CD4-positive, alpha-beta T cell (primary cell): ENCODE results near the gene VEGFD. TPM values are rescaled to one million over a fixed set of nuclear protein-coding genes. Genes with fewer than 3 reads are reported as not detected.

Experiments
- ATAC-seq: fragments of 200-7000 bp; cut with Tn5 transposase; one replicate; pipeline ENCODE4 v1.10.0; 2022; ENCODE audit warnings: mild to moderate bottlenecking; ENCODE audit not compliant: poor library complexity
- CTCF ChIA-PET: fragments of 350-600 bp; sonication (Branson Sonifier 250); formaldehyde crosslinking; loops from one replicate; lab custom pipeline; 2021; ENCODE audit warnings: antibody characterized with exemption, inconsistent platforms; lab: Charles Lee
- POLR2A ChIA-PET: fragments of 350-600 bp; sonication (Branson Sonifier 250); formaldehyde crosslinking; loops from one replicate; lab custom pipeline; 2021; ENCODE audit warnings: antibody characterized with exemption, inconsistent platforms; lab: Charles Lee
- DNase-seq, 14 experiments: peaks; one replicate each; pipeline ENCODE4 v3.0.0-alpha.2; 2013 to 2020; ENCODE audit warnings: mixed read lengths in 2 of 14
- H3K27ac ChIP-seq, 2 donors: one replicate each; pipeline versions ENCODE4 v1.5.1 to v1.7.0; 2013; ENCODE audit warnings: low read length in 2 of 2, low read depth in 1 of 2, mild to moderate bottlenecking in 1 of 2
- H3K27me3 ChIP-seq, 2 experiments: 1 replicate in 1 of 2; 2 replicates in 1 of 2; pipeline versions ENCODE4 v1.6.1 to v1.7.0; 2013; ENCODE audit warnings: low read length in 2 of 2, control low read depth in 1 of 2, mild to moderate bottlenecking in 1 of 2, moderate library complexity in 1 of 2; ENCODE audit not compliant: insufficient read depth in 2 of 2, control insufficient read depth in 1 of 2
- H3K36me3 ChIP-seq: one replicate; pipeline ENCODE4 v1.6.1; 2013; ENCODE audit warnings: low read length, control low read depth; ENCODE audit not compliant: insufficient read depth
- H3K4me1 ChIP-seq: one replicate; pipeline ENCODE4 v1.6.1; 2013; ENCODE audit warnings: low read length, control low read depth; ENCODE audit not compliant: insufficient read depth
- H3K4me3 ChIP-seq: one replicate; pipeline ENCODE4 v1.5.1; 2013; ENCODE audit warnings: mild to moderate bottlenecking, low read length, moderate library complexity
- H3K9me3 ChIP-seq, 2 experiments: 1 replicate in 1 of 2; 2 replicates in 1 of 2; pipeline versions ENCODE4 v1.6.1 to v1.7.0; 2013; ENCODE audit warnings: low read length in 2 of 2, mild to moderate bottlenecking in 2 of 2, control low read depth in 1 of 2, moderate library complexity in 1 of 2; ENCODE audit not compliant: control insufficient read depth in 1 of 2, insufficient read depth in 1 of 2
- H3K27ac Mint-ChIP-seq: one replicate; pipeline ENCODE4 v1.8.0; 2020; ENCODE audit warnings: mixed read lengths
- H3K27me3 Mint-ChIP-seq: one replicate; pipeline ENCODE4 v1.8.0; 2021; ENCODE audit warnings: mixed read lengths
- H3K36me3 Mint-ChIP-seq: one replicate; pipeline ENCODE4 v1.8.0; 2021; ENCODE audit warnings: low read depth, mixed read lengths
- H3K4me1 Mint-ChIP-seq: one replicate; pipeline ENCODE4 v1.8.0; 2021; ENCODE audit warnings: low read depth, mixed read lengths
- H3K4me3 Mint-ChIP-seq: one replicate; pipeline ENCODE4 v1.8.0; 2020; ENCODE audit warnings: mild to moderate bottlenecking, mixed read lengths
- H3K9me3 Mint-ChIP-seq: one replicate; pipeline ENCODE4 v1.8.0; 2020; ENCODE audit warnings: mixed read lengths
- CTCF ChIP-seq: fragments of 200-600 bp; IDR thresholded peaks from one replicate; pipeline ENCODE4 v1.8.0; 2022; ENCODE audit warnings: antibody characterized with exemption, mild to moderate bottlenecking
- intact Hi-C, 2 experiments: fragments of 100-400 bp; cut with DNase I in 1 of 2; cut with micrococcal nuclease in 1 of 2; formaldehyde crosslinking; loops; one replicate each; pipeline versions ENCODE4 v1.15.1 to v1.9.0; 2023 to 2025; cut with DNase I, micrococcal nuclease
- total RNA-seq, 174 experiments: library from RNA in 2 of 174; stranded (reverse) in 2 of 174; gene quantifications; one replicate each; pipeline ENCODE4 v1.2.3 and lab custom pipeline; 2021 to 2026

Gene VEGFD
- total RNA-seq, 2 experiments from 2014 or later: not detected

DNA sequence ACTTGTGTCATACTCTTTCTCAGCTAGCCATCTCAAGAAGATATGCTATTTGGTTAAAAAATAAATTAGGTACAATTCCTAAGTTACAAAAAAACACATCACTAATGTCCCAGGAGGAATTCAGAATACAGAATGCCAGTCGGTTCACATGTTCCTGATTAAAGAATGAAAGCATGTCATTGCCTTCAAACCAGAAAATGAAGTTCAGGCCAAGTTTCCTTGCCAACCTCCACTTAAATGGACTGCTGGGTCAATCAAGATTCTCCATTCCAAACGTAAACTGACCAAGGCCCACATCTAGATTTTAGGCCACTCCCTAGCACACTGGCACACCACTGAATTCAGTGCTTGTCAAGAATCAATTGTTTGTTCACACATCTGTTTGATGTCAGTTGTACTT lies 55.4 kb downstream of the VEGFD start:
- Mint-ChIP-seq H3K4me3 (no peak overlapping the region), H3K27me3 (no peaks in the 10 kb centered on the region), H3K27ac (no peak overlapping the region), H3K9me3 (no peaks in the 10 kb centered on the region), H3K4me1 (peaks cover 12% of the 10 kb centered on the region), H3K36me3 (peaks cover 47% of the 10 kb centered on the region)
- no peaks in the 10 kb centered on the region for H3K27me3 ChIP-seq
- intact Hi-C loops: loop anchor here in 1 of 2 experiments (10.0 kb wide), 1 partner anchor 1574 kb away; no protein-coding TSS in a partner anchor
- DNase-seq (no peak), ATAC-seq (no peak)
- POLR2A ChIA-PET: no interaction called here
- H3K4me3 ChIP-seq: no peak overlapping the region
- no peak overlapping the region for H3K27ac ChIP-seq
- no peaks in the 10 kb centered on the region for H3K4me1 ChIP-seq
- H3K36me3 ChIP-seq: peaks cover 28% of the 10 kb centered on the region
- no peaks in the 10 kb centered on the region for H3K9me3 ChIP-seq
- CTCF ChIA-PET: no interaction called here
- TF ChIP-seq CTCF: no peak

DNA sequence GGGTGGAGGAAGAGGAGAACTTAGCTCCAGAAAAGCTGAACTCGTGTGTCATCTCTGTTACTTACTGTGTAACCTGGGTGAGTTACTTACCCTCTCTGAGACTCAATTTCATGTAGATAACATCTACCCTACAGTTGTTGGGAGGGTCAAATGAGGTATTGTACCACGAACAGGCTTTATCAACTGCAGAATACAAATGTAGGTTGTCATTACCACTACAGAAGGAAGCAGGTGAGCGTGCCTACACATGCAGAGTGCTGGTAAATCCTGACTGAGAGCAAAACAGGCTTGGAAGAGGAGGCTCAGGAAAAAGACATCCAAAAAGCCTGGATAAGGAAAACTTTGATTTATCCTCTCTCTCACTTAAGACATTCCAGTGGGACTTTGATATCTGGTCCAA lies 56.1 kb downstream of the VEGFD start:
- DNase-seq: no peak
- no peaks in the 10 kb centered on the region for H3K9me3 ChIP-seq
- POLR2A ChIA-PET: no interaction called here
- Mint-ChIP-seq H3K4me1 (peaks cover 12% of the 10 kb centered on the region), H3K27me3 (no peaks in the 10 kb centered on the region), H3K36me3 (peaks cover 54% of the 10 kb centered on the region), H3K27ac (no peak overlapping the region), H3K4me3 (no peak overlapping the region), H3K9me3 (no peaks in the 10 kb centered on the region)
- intact Hi-C loops: loop anchor here in 1 of 2 experiments (10.0 kb wide), 1 partner anchor 1573 kb away; no protein-coding TSS in a partner anchor
- H3K36me3 ChIP-seq: peaks cover 31% of the 10 kb centered on the region
- H3K4me3 ChIP-seq: no peak overlapping the region
- CTCF ChIA-PET: no interaction called here
- no peaks in the 10 kb centered on the region for H3K27me3 ChIP-seq
- TF ChIP-seq CTCF: no peak
- no peak for ATAC-seq
- no peaks in the 10 kb centered on the region for H3K4me1 ChIP-seq
- no peak overlapping the region for H3K27ac ChIP-seq

DNA sequence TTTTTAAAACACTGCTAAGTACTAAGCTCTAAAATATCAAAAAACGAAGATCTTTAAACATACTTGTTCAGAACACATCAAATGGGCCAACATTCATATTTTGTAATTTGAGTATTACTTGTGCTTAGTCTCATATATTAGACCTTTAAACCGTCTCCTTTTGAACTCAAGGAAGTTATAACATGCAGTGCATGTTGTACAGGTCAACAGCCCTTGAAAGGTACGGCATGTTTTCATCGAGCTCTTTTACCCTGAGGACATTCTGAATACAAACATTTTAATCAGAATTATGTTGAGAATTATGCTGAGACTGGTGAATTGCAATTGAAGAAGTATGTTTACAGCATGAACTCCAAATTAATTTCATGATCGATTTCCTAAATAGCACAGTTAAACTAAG lies 61.7 kb downstream of the VEGFD start:
- TF ChIP-seq CTCF: no peak
- intact Hi-C loops: loop anchor here in 1 of 2 experiments (10.0 kb wide), 1 partner anchor 1568 kb away; no protein-coding TSS in a partner anchor
- no peak overlapping the region for H3K27ac ChIP-seq
- H3K36me3 ChIP-seq: peaks cover 24% of the 10 kb centered on the region
- DNase-seq (no peak), ATAC-seq (no peak)
- no peaks in the 10 kb centered on the region for H3K27me3 Mint-ChIP-seq
- no peaks in the 10 kb centered on the region for H3K27me3 ChIP-seq
- no peaks in the 10 kb centered on the region for H3K9me3 ChIP-seq
- no peaks in the 10 kb centered on the region for H3K9me3 Mint-ChIP-seq
- ChIA-PET CTCF (interaction anchor here (0.6 kb wide), 1 partner anchor 522 kb away, joined by 3 read pairs; no protein-coding TSS in a partner anchor), POLR2A (no interaction called here)
- peaks cover 58% of the 10 kb centered on the region for H3K36me3 Mint-ChIP-seq
- no peaks in the 10 kb centered on the region for H3K4me1 ChIP-seq
- no peak overlapping the region for H3K4me3 Mint-ChIP-seq
- H3K4me3 ChIP-seq: no peak overlapping the region
- H3K27ac Mint-ChIP-seq: no peak overlapping the region
- H3K4me1 Mint-ChIP-seq: no peaks in the 10 kb centered on the region
